Astrocyte of the spinal cord (primary cell): ENCODE data around the gene HIPK2.

Experiments used
- DNase-seq: peaks from one replicate; pipeline ENCODE4 v3.0.0; 2011; ENCODE audit warnings: low read depth, low spot score
- H3K4me3 ChIP-seq: 2 replicates; pipeline ENCODE4 v1.5.1; 2011; ENCODE audit warnings: low read depth, mild to moderate bottlenecking, low read length, moderate library complexity
- CTCF ChIP-seq: IDR thresholded peaks from 2 replicates; pipeline ENCODE4 v1.5.1; 2012; ENCODE audit warnings: low read depth, mild to moderate bottlenecking, low read length, inconsistent platforms
- in situ Hi-C: cut with HindIII; loops from 2 replicates; pipeline ENCODE4 v1.10.0; 2017; ENCODE audit warnings: low sequenced_read_pairs

Gene HIPK2

GRCh38 chr7:139721417-139721816, 56.4 kb downstream of the HIPK2 start:
- no peak overlapping the region for H3K4me3 ChIP-seq
- TF ChIP-seq CTCF = no peak
- in situ Hi-C loops = no loop called here
- DNase-seq = no peak

- in situ Hi-C loops = no loop called here
- TF ChIP-seq CTCF = no peak
- peak; percentile 56 for DNase-seq
Measured at GRCh38 chr7:139720705-139721231, 57.0 kb downstream of the HIPK2 start.

DNA sequence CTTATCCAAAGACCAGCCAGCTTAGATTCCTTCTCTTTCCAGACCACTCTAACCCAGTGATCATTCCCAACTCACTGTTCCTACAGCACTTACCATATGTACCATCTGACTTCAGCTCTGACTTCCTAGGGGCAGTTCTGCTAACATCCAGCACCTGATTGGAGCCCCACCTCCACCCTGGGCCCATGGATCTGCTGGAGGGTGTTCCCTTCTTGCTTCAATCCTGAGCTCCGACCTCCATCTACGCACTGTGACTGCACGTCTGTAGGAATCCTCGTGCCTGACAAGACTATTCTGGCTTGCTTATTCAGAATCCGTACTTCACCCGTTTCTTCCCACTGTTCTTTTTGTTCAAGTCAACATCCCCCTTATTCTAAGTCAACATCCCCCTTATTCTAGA, 57.6 kb downstream of the HIPK2 start:
- DNase-seq = no peak
- in situ Hi-C loops = no loop called here
- no peak overlapping the region for H3K4me3 ChIP-seq
- TF ChIP-seq CTCF = no peak

More at GRCh38 chr7:139720705-139721231, 57.0 kb downstream of the HIPK2 start:
- H3K4me3 ChIP-seq = no peak overlapping the region

DNA sequence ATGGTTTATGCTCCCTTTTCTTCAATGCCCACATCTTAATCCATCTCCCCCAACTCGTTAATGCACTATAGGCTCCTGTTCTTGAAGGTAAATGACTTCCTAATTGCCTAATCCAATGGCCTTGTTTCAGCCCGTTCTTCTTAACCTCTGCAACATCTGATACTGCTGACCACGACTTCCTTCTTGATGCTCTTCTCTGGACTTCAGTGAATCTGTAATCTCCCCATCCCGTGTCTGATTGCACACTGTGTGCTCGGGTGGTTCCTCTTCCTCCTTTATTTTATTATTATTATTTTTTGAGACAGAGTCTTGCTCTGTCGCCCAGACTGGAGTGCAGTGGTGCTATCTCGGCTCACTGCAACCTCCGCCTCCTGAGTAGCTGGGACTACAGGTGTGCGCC, 58.9 kb downstream of the HIPK2 start:
- no peak for DNase-seq
- in situ Hi-C loops = no loop called here
- no peak for TF ChIP-seq CTCF
- no peak overlapping the region for H3K4me3 ChIP-seq

GRCh38 chr7:139718141-139718540, 59.7 kb downstream of the HIPK2 start:
- no peak overlapping the region for H3K4me3 ChIP-seq
- no peak for DNase-seq
- in situ Hi-C loops = no loop called here
- TF ChIP-seq CTCF = no peak

- in situ Hi-C loops = no loop called here
- no peak overlapping the region for H3K4me3 ChIP-seq
- no peak for TF ChIP-seq CTCF
- no peak for DNase-seq
Measured at GRCh38 chr7:139716156-139716942, 61.4 kb downstream of the HIPK2 start.
